ENCODE measurements around the gene AKAP13.
"Not testable (repeated sequence)": the region's sequence is repeated elsewhere in the genome, so short reads cannot be mapped to it uniquely, and the experiment has no call there.

The AKAP13 gene

GRCh38 chr15:85780225-85780985, 400.0 kb downstream of the AKAP13 start:
- DNase-seq: no peak

GRCh38 chr15:85781099-85781498, 400.7 kb downstream of the AKAP13 start:
- no peak for DNase-seq

GRCh38 chr15:85782064-85782463, 401.7 kb downstream of the AKAP13 start:
- DNase-seq: no peak

GRCh38 chr15:85785887-85786780, 405.7 kb downstream of the AKAP13 start:
- no peak for DNase-seq

- no peak for DNase-seq
These were observed 406.3 kb downstream of the AKAP13 start for GRCh38 chr15:85786781-85787114.

- no peak for DNase-seq
These were observed 408.5 kb downstream of the AKAP13 start for GRCh38 chr15:85788771-85789495.

- no peak for DNase-seq
These were observed 409.1 kb downstream of the AKAP13 start for GRCh38 chr15:85789496-85789875.

- DNase-seq: no peak
These were observed 411.8 kb downstream of the AKAP13 start for GRCh38 chr15:85792102-85792731.

- DNase-seq: no peak
These were observed 412.6 kb downstream of the AKAP13 start for GRCh38 chr15:85792912-85793590.

GRCh38 chr15:85793641-85794597, 413.5 kb downstream of the AKAP13 start:
- no peak for DNase-seq

- DNase-seq: peak; percentile 88 to 90
These were observed 414.4 kb downstream of the AKAP13 start, which contains the start of gene KLHL25 for GRCh38 chr15:85794598-85795336. TSS of gene KLHL25 (minus strand) at chr15:85794925. CDS start at chr15:85769810, 25,115 bp downstream.

- DNase-seq: no peak
These were observed 415.2 kb downstream of the AKAP13 start for GRCh38 chr15:85795337-85796305.

- DNase-seq: not testable (repeated sequence)
These were observed 416.0 kb downstream of the AKAP13 start for GRCh38 chr15:85796371-85796770.
